ENCODE measurements around the gene NDUFA12. TPM values are rescaled to one million over a fixed set of nuclear protein-coding genes. Genes with fewer than 3 reads are reported as not detected.

Gene NDUFA12
- total and polyA plus RNA-seq, 2 of the 4 experiments (the other 2 are of a cell fraction), result 116 to 135 TPM

DNA sequence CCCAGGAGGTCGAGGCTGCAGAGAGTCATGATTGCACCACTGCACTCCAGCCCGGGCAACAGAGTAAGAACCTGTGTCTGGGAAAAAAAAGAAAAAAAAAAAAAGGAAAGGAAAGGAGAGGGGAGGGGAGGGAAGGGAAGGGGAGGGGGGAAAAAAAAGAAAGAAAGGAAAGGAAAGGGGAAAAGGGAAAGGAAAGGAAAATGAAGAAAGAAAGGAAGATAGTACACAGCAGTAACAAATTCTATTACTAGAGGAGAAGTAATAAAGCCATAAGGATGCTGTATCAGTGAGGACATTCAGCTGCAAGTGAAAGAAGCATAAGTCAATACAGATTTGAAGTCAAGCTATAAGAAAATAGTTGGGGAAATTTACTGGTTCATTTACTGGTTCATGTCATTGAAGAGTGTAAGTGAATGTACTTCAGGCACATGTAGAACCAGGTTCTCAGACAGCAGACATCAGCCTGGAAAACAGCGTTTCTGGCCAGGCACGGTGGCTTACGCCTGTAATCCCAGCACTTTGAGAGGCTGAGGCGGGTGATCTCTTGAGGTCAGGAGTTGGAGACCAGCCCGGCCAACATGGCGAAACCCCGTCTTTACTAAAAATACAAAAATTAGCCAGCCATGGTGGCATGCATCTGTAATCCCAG lies 37.4 kb downstream of the NDUFA12 start:
- Histone ChIP-seq H3K27ac (ENCODE audit: insufficient read depth, low read length) (no peak overlapping the region), H2BK120ac (ENCODE audit: low read depth, low read length) (no peak overlapping the region), H3K18ac (ENCODE audit: low read depth, low read length) (no peak overlapping the region), H3K4me3 (ENCODE audit: insufficient read depth, low read depth, low read length) (no peak overlapping the region), H4K91ac (ENCODE audit: insufficient read depth, low read depth, low read length) (no peak overlapping the region), H3K23ac (ENCODE audit: low read depth, low read length) (no peak overlapping the region), H3K9me1 (ENCODE audit: insufficient read depth, low read length) (no peaks in the 10 kb centered on the region), H3K4me1 (ENCODE audit: control insufficient read depth, insufficient read depth, low read length) (no peaks in the 10 kb centered on the region), H2BK5ac (ENCODE audit: low read depth, low read length, poor library complexity, severe bottlenecking) (no peak overlapping the region), H3K79me1 (ENCODE audit: low read depth in 1 of 2, low read length in 2 of 2) (no peaks in the 10 kb centered on the region), H2AK9ac (replicated peaks; ENCODE audit: low read depth, low read length, poor library complexity) (no peak overlapping the region), H2BK15ac (ENCODE audit: low read depth, low read length) (no peak overlapping the region), H3K4me2 (ENCODE audit: low read depth, low read length) (no peak overlapping the region), H3K27me3 (ENCODE audit: control insufficient read depth, insufficient read depth, low read length) (no peaks in the 10 kb centered on the region), H3K9me3 (ENCODE audit: control insufficient read depth, insufficient read depth, low read length) (no peaks in the 10 kb centered on the region), H4K20me1 (ENCODE audit: insufficient read depth, low read length) (no peaks in the 10 kb centered on the region), H3K56ac (ENCODE audit: extremely low read depth, insufficient read depth, low read length) (no peak overlapping the region), H3K4ac (ENCODE audit: low read depth, low read length) (no peak overlapping the region), H3K9ac (ENCODE audit: low read depth, low read length) (no peak overlapping the region), H3K36me3 (ENCODE audit: control insufficient read depth, insufficient read depth, low read length) (peaks cover 6% of the 10 kb centered on the region), H2AFZ (replicated peaks; ENCODE audit: low read length, poor library complexity) (no peak overlapping the region), H2BK20ac (ENCODE audit: low read depth, low read length) (no peak overlapping the region), H3K14ac (replicated peaks; ENCODE audit: low read depth, low read length) (no peak overlapping the region), H2AK5ac (ENCODE audit: low read depth, low read length) (no peak overlapping the region), H4K8ac (ENCODE audit: low read depth in 2 of 2, low read length in 2 of 2) (no peak overlapping the region), H4K5ac (ENCODE audit: low read depth, low read length) (no peak overlapping the region)
- in situ Hi-C loops (cut with MboI; ENCODE audit: low sequenced_read_pairs) (no loop called here), dilution Hi-C loops (cut with HindIII; ENCODE audit: low sequenced_read_pairs, unreplicated experiment) (no loop called here), intact Hi-C loops (cut with micrococcal nuclease) (no loop called here)
- ATAC-seq (ENCODE audit: low read depth) (no peak), DNase-seq (no peak)
- TF ChIP-seq RAD21 (IDR thresholded peaks at IDR 0.05; ENCODE audit: low read length) (no peak), NFE2L2 (IDR thresholded peaks at IDR 0.05; ENCODE audit: low read depth, low read length) (no peak), BHLHE40 (IDR thresholded peaks at IDR 0.05; ENCODE audit: low read depth, low read length) (no peak), RCOR1 (IDR thresholded peaks at IDR 0.05; ENCODE audit: insufficient replicate concordance, low read length) (no peak), CEBPB (IDR thresholded peaks at IDR 0.05; ENCODE audit: low read depth, low read length) (no peak), CHD1 (IDR thresholded peaks at IDR 0.05; ENCODE audit: low read depth, low read length) (no peak), SMC3 (IDR thresholded peaks at IDR 0.05; ENCODE audit: low read depth, low read length) (no peak), ELK1 (IDR thresholded peaks at IDR 0.05; ENCODE audit: borderline replicate concordance, low read depth, low read length) (no peak), RFX5 (IDR thresholded peaks at IDR 0.05; ENCODE audit: low read depth, low read length) (no peak), MXI1 (IDR thresholded peaks at IDR 0.05; ENCODE audit: borderline replicate concordance, low read depth, low read length) (no peak), USF2 (IDR thresholded peaks at IDR 0.05; ENCODE audit: low read depth, low read length) (no peak), FOS (IDR thresholded peaks at IDR 0.05; ENCODE audit: low read depth, low read length) (no peak), POLR2A (IDR thresholded peaks at IDR 0.05; ENCODE audit: low read depth, low read length) (no peak), MAZ (IDR thresholded peaks at IDR 0.05; ENCODE audit: borderline replicate concordance, low read depth, low read length) (no peak)
- TF ChIP-seq, protein P1, sequence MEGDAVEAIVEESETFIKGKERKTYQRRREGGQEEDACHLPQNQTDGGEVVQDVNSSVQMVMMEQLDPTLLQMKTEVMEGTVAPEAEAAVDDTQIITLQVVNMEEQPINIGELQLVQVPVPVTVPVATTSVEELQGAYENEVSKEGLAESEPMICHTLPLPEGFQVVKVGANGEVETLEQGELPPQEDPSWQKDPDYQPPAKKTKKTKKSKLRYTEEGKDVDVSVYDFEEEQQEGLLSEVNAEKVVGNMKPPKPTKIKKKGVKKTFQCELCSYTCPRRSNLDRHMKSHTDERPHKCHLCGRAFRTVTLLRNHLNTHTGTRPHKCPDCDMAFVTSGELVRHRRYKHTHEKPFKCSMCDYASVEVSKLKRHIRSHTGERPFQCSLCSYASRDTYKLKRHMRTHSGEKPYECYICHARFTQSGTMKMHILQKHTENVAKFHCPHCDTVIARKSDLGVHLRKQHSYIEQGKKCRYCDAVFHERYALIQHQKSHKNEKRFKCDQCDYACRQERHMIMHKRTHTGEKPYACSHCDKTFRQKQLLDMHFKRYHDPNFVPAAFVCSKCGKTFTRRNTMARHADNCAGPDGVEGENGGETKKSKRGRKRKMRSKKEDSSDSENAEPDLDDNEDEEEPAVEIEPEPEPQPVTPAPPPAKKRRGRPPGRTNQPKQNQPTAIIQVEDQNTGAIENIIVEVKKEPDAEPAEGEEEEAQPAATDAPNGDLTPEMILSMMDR (conservative IDR thresholded peaks at IDR 0.05; ENCODE audit: low read depth, low read length), result no peak
- WGBS, 2 experiments (ENCODE audit: extremely low coverage in 2 of 2, insufficient read length in 1 of 2), result 100% methylated on average over 5 of the region's 9 CpGs; no CpG with 5 or more reads in 1 of the 2 experiments
- ChIA-PET CTCF (no interaction called here), POLR2A (ENCODE audit: unreplicated experiment) (no interaction called here)
- BruUV-seq (replicated peaks), result no TSS peak
